Spleen (tissue), 7 donors: ENCODE data around the gene USF3.

ENCODE experiments used
- CTCF ChIP-seq, 11 experiments: fragments of 200-600 bp in 7 of 11; fragments of 450-650 bp in 4 of 11; sonication (generic) in 4 of 11; IDR thresholded peaks in 8 of 11; conservative IDR thresholded peaks in 3 of 11; 1 replicate in 7 of 11; 2 replicates in 4 of 11; pipeline versions ENCODE4 v1.4.0 to v1.8.0; 2016 to 2021; ENCODE audit warnings: antibody characterized with exemption in 11 of 11, inconsistent platforms in 4 of 11, mild to moderate bottlenecking in 1 of 11
- POLR2AphosphoS5 ChIP-seq, 3 donors: sonication (generic); formaldehyde crosslinking; IDR thresholded peaks; one replicate each; pipeline ENCODE4 v1.5.1; 2017; ENCODE audit warnings: antibody characterized with exemption in 3 of 3
- donor health status: DM: no; HTN: no; CAD: no; lungs with moderate emphysema.
- donor health status: DM: no; HTN: no; CAD: no.
- donor health status: DM: no; HTN: no; CAD: no.

GRCh38 chr3:113602836-113603235 is 93.6 kb downstream of the USF3 start:
- no peak for TF ChIP-seq POLR2AphosphoS5 (IDR thresholded peaks at IDR 0.05)
- TF ChIP-seq CTCF (IDR thresholded peaks at IDR 0.05 in 8 of 11, conservative IDR thresholded peaks at IDR 0.05 in 3 of 11), result no peak
